B cell (primary cell): ENCODE results near the gene CDHR2. TPM values are rescaled to one million over a fixed set of nuclear protein-coding genes. Genes with fewer than 3 reads are reported as not detected.
"Not testable (repeated sequence)": the region's sequence is repeated elsewhere in the genome, so short reads cannot be mapped to it uniquely, and the experiment has no call there.

Experiments
- ATAC-seq: fragments of 200-7000 bp; cut with Tn5 transposase; one replicate; pipeline ENCODE4 v1.10.0; 2021; ENCODE audit warnings: low read depth, mild to moderate bottlenecking, moderate number of reproducible peaks, moderate library complexity
- CTCF ChIA-PET: fragments of 350-600 bp; sonication (Branson Sonifier 250); formaldehyde crosslinking; loops from one replicate; lab custom pipeline; 2021; ENCODE audit warnings: antibody characterized with exemption, inconsistent platforms; lab: Charles Lee
- POLR2A ChIA-PET: fragments of 350-600 bp; sonication (Branson Sonifier 250); formaldehyde crosslinking; loops from one replicate; lab custom pipeline; 2021; ENCODE audit warnings: antibody characterized with exemption; lab: Charles Lee
- DNase-seq: peaks from one replicate; pipeline ENCODE4 v3.0.0; 2013
- H2AFZ ChIP-seq: 2 replicates; pipeline ENCODE4 v1.6.1; 2012; ENCODE audit warnings: mild to moderate bottlenecking, low read depth, low read length; ENCODE audit not compliant: insufficient read depth, poor library complexity, severe bottlenecking
- H3K27ac ChIP-seq, 2 donors: 1 replicate in 1 of 2; 2 replicates in 1 of 2; pipeline ENCODE4 v1.5.1; 2012 to 2013; ENCODE audit warnings: low read length in 2 of 2, mild to moderate bottlenecking in 2 of 2, moderate library complexity in 1 of 2
- H3K27me3 ChIP-seq, 4 experiments: fragments of 200-600 bp in 1 of 4; sonication (generic) in 1 of 4; replicated peaks in 1 of 4; 1 replicate in 2 of 4; 2 replicates in 2 of 4; pipeline versions ENCODE4 v1.6.1 to v1.7.0; 2013 to 2016; ENCODE audit warnings: low read length in 3 of 4, mild to moderate bottlenecking in 2 of 4, mixed read lengths in 1 of 4, moderate library complexity in 1 of 4; ENCODE audit not compliant: insufficient read depth in 4 of 4, control insufficient read depth in 3 of 4; ENCODE audit errors: control extremely low read depth in 1 of 4
- H3K36me3 ChIP-seq, 2 experiments: replicated peaks in 1 of 2; 1 replicate in 1 of 2; 2 replicates in 1 of 2; pipeline versions ENCODE4 v1.6.1 to v1.7.1; 2013; ENCODE audit warnings: low read length in 1 of 2; ENCODE audit not compliant: insufficient read depth in 2 of 2, control insufficient read depth in 1 of 2; ENCODE audit errors: control extremely low read depth in 1 of 2, extremely low read depth in 1 of 2
- H3K4me1 ChIP-seq, 2 donors: fragments of 200-600 bp in 1 of 2; sonication (generic) in 1 of 2; 1 replicate in 1 of 2; 2 replicates in 1 of 2; pipeline versions ENCODE4 v1.5.1 to v1.6.1; 2013 to 2017; ENCODE audit warnings: low read length in 2 of 2; ENCODE audit not compliant: control insufficient read depth in 2 of 2, insufficient read depth in 2 of 2
- H3K4me2 ChIP-seq: replicated peaks from 2 replicates; pipeline ENCODE3; 2012; ENCODE audit warnings: mild to moderate bottlenecking, low read depth, low read length; ENCODE audit not compliant: poor library complexity, severe bottlenecking
- H3K4me3 ChIP-seq, 5 experiments: fragments of 200-600 bp in 1 of 5; sonication (generic) in 1 of 5; 1 replicate in 3 of 5; 2 replicates in 2 of 5; pipeline versions ENCODE4 v1.5.1 to v1.7.0; 2011 to 2016; ENCODE audit warnings: low read length in 4 of 5, mild to moderate bottlenecking in 4 of 5, low read depth in 2 of 5, control low read depth in 1 of 5, moderate library complexity in 1 of 5; ENCODE audit not compliant: insufficient read depth in 1 of 5; ENCODE audit errors: control extremely low read depth in 1 of 5, extremely low read depth in 1 of 5
- H3K79me2 ChIP-seq: fragments of 200-600 bp; sonication (generic); one replicate; pipeline ENCODE4 v1.6.0; 2016; ENCODE audit warnings: low read length; ENCODE audit not compliant: control insufficient read depth, insufficient read depth
- H3K9ac ChIP-seq: fragments of 200-600 bp; sonication (generic); 2 replicates; pipeline ENCODE4 v1.6.1; 2017; ENCODE audit warnings: mild to moderate bottlenecking, low read length, moderate library complexity
- H3K9me3 ChIP-seq, 3 donors: one replicate each; pipeline versions ENCODE4 v1.6.1 to v1.7.1; 2013; ENCODE audit warnings: low read length in 2 of 3; ENCODE audit not compliant: control insufficient read depth in 2 of 3, insufficient read depth in 1 of 3; ENCODE audit errors: control extremely low read depth in 1 of 3
- H4K20me1 ChIP-seq: 2 replicates; pipeline ENCODE4 v1.6.0; 2012; ENCODE audit warnings: mild to moderate bottlenecking, low read length; ENCODE audit not compliant: insufficient read depth, control insufficient read depth, poor library complexity, severe bottlenecking
- H3K27ac Mint-ChIP-seq: one replicate; pipeline ENCODE4 v1.8.0; 2021; ENCODE audit warnings: mixed read lengths
- H3K27me3 Mint-ChIP-seq: one replicate; pipeline ENCODE4 v1.8.0; 2021; ENCODE audit warnings: mixed read lengths
- H3K4me1 Mint-ChIP-seq: one replicate; pipeline ENCODE4 v1.8.0; 2021; ENCODE audit warnings: mixed read lengths
- H3K4me3 Mint-ChIP-seq: one replicate; pipeline ENCODE4 v1.8.0; 2021; ENCODE audit warnings: mixed read lengths
- H3K9me3 Mint-ChIP-seq: one replicate; pipeline ENCODE4 v1.8.0; 2022; ENCODE audit warnings: mixed read lengths; ENCODE audit not compliant: insufficient read depth
- EZH2 ChIP-seq: IDR thresholded peaks from 2 replicates; pipeline ENCODE4 v1.6.1; 2012; ENCODE audit warnings: borderline replicate concordance, low read depth, mild to moderate bottlenecking, moderate library complexity, low read length; ENCODE audit not compliant: insufficient read depth, poor library complexity, severe bottlenecking
- WGBS: methylation state at CpG from one replicate; pipeline ENCODE4 v1.1.5; 2013; ENCODE audit warnings: missing lambda C conversion rate; ENCODE audit not compliant: insufficient coverage; 5-methylcytosine and 5-hydroxymethylcytosine counted together
- intact Hi-C: fragments of 100-400 bp; cut with micrococcal nuclease; formaldehyde crosslinking; loops from one replicate; pipeline ENCODE4 v1.10.0; 2022
- polyA plus RNA-seq: library from polyadenylated mRNA; depleted of rRNA; stranded (reverse); fragments of >200 nt; gene quantifications from 2 replicates; pipeline ENCODE4 v1.2.3, GENCODE V29; 2012
- total RNA-seq, 2 donors: library from RNA; stranded (reverse); fragments of 120-200 nt in 1 of 2; gene quantifications; 1 replicate in 1 of 2; 2 replicates in 1 of 2; pipeline versions ENCODE4 v1.2.3 to v1.2.4, GENCODE V29; 2013 to 2022
- TF ChIP-seq, protein P1 (sequence below): fragments of 200-600 bp; IDR thresholded peaks from one replicate; pipeline ENCODE4 v1.8.0; 2022; ENCODE audit warnings: antibody characterized with exemption, mild to moderate bottlenecking

Gene CDHR2
- total and polyA plus RNA-seq, 2 donors (not counting 1 experiment from before 2014, with no cell fraction given), result 0.25 to 1.7 TPM

- Mint-ChIP-seq H3K4me1 (no peaks in the 10 kb centered on the region), H3K4me3 (no peak overlapping the region), H3K27ac (no peak overlapping the region), H3K27me3 (no peaks in the 10 kb centered on the region), H3K9me3 (peaks cover 4% of the 10 kb centered on the region)
- Histone ChIP-seq H2AFZ (no peak overlapping the region), H3K9me3 (peaks cover 0 to 27% (median 8%) of the 10 kb centered on the region in 3 donors), H3K27ac (no peak overlapping the region), H4K20me1 (no peaks in the 10 kb centered on the region), H3K9ac (no peak overlapping the region), H3K36me3 (no peaks in the 10 kb centered on the region), H3K27me3 (no peaks in the 10 kb centered on the region), H3K4me3 (no peak overlapping the region), H3K4me2 (no peak overlapping the region), H3K79me2 (no peaks in the 10 kb centered on the region), H3K4me1 (no peaks in the 10 kb centered on the region)
- TF ChIP-seq EZH2, result no peak
- TF ChIP-seq, protein P1, sequence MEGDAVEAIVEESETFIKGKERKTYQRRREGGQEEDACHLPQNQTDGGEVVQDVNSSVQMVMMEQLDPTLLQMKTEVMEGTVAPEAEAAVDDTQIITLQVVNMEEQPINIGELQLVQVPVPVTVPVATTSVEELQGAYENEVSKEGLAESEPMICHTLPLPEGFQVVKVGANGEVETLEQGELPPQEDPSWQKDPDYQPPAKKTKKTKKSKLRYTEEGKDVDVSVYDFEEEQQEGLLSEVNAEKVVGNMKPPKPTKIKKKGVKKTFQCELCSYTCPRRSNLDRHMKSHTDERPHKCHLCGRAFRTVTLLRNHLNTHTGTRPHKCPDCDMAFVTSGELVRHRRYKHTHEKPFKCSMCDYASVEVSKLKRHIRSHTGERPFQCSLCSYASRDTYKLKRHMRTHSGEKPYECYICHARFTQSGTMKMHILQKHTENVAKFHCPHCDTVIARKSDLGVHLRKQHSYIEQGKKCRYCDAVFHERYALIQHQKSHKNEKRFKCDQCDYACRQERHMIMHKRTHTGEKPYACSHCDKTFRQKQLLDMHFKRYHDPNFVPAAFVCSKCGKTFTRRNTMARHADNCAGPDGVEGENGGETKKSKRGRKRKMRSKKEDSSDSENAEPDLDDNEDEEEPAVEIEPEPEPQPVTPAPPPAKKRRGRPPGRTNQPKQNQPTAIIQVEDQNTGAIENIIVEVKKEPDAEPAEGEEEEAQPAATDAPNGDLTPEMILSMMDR, result no peak
- DNase-seq (no peak), ATAC-seq (no peak)
- POLR2A ChIA-PET, result no interaction called here
- CTCF ChIA-PET, result interaction anchor here (1.1 to 2.0 kb wide), 2 partner anchors 16 to 27 kb away, joined by 3 to 4 read pairs; no protein-coding TSS in a partner anchor
- intact Hi-C loops, result no loop called here
- 91% methylated on average over 7 of the region's 17 CpGs for WGBS
Measured at GRCh38 chr5:176590035-176590717, 41.0 kb downstream of the CDHR2 start.

DNA sequence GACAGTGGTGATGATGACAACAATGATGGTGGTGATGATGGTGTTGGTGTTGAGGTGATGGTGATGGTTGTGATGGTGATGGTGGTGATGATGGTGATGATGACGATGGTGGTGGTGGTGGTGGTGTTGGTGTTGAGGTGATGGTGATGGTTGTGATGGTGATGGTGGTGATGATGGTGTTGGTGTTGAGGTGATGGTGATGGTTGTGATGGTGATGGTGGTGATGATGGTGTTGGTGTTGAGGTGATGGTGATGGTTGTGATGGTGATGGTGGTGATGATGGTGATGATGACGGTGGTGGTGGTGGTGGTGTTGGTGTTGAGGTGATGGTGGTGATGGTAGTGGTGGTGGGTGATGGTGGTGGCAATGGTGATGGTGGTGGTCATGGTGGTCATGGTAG, 42.5 kb downstream of the CDHR2 start:
- DNase-seq, POLR2A ChIA-PET, H3K4me1 Mint-ChIP-seq, H3K4me3 Mint-ChIP-seq, intact Hi-C loops, H3K27me3 Mint-ChIP-seq, H3K36me3 ChIP-seq, H3K79me2 ChIP-seq, CTCF ChIA-PET, H3K27ac Mint-ChIP-seq, H3K27ac ChIP-seq, H3K4me2 ChIP-seq, H3K9ac ChIP-seq, H4K20me1 ChIP-seq, ATAC-seq, H3K9me3 Mint-ChIP-seq, H3K4me3 ChIP-seq, H3K4me1 ChIP-seq, H3K27me3 ChIP-seq, H2AFZ ChIP-seq: not testable (repeated sequence)
- WGBS, result 79% methylated on average over 2 of the region's 2 CpGs
- peaks cover 0 to 12% (median 0%) of the 10 kb centered on the region in 3 donors for H3K9me3 ChIP-seq
